Renal cortex interstitium (tissue), 15 donors: ENCODE data around the gene HAGHL. TPM values are rescaled to one million over a fixed set of nuclear protein-coding genes. Genes with fewer than 3 reads are reported as not detected.

Experiments
- DNase-seq, 11 donors: peaks; one replicate each; pipeline ENCODE4 v3.0.0-alpha.2; 2013; ENCODE audit warnings: low read depth in 9 of 11, low spot score in 4 of 11; ENCODE audit errors: extremely low read depth in 1 of 11
- long read RNA-seq, 16 experiments: transcript quantifications; one replicate each; lab custom pipeline, GENCODE V29; 2026
- polyA plus RNA-seq, 3 donors: library from polyadenylated mRNA; unstranded; fragments of 120-200 nt; gene quantifications; one replicate each; pipeline ENCODE4 v1.2.1, GENCODE V29; 2013; ENCODE audit not compliant: insufficient read length in 3 of 3

HAGHL gene, protein sequence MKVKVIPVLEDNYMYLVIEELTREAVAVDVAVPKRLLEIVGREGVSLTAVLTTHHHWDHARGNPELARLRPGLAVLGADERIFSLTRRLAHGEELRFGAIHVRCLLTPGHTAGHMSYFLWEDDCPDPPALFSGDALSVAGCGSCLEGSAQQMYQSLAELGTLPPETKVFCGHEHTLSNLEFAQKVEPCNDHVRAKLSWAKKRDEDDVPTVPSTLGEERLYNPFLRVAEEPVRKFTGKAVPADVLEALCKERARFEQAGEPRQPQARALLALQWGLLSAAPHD
- polyA plus RNA-seq: 10 to 100 TPM in 1 of 3 donors, 1 to 10 TPM in 2; 3.8 to 12.1 (median 5.1) TPM
- long read RNA-seq, donor 1, partial matches to known transcripts: 0 of 1 reads
- long read RNA-seq, donor 1, other reads (novel, unspliced or antisense): 0 of 1 reads
- long read RNA-seq, donor 2: 0 reads
- long read RNA-seq, donor 3, partial matches to known transcripts: 12 of 26 reads
- long read RNA-seq, donor 3, other reads (novel, unspliced or antisense): 12 of 26 reads
- long read RNA-seq, donor 4: 0 reads
- long read RNA-seq, donor 5: 0 reads
- long read RNA-seq, donor 6: 0 reads
- long read RNA-seq, donor 7, partial matches to known transcripts: 0 of 3 reads
- long read RNA-seq, donor 7, other reads (novel, unspliced or antisense): 0 of 3 reads
- long read RNA-seq, donor 8: 0 reads
- long read RNA-seq, donor 9: 0 reads
- long read RNA-seq, donor 10: 0 reads
- long read RNA-seq, donor 11, partial matches to known transcripts: 0 of 2 reads
- long read RNA-seq, donor 11, other reads (novel, unspliced or antisense): 0 of 2 reads
- long read RNA-seq, donor 12: 0 reads
- long read RNA-seq, donor 13: 0 reads
- long read RNA-seq, donor 14: 0 reads
- long read RNA-seq, donor 15: 0 reads
- long read RNA-seq, donor 16, partial matches to known transcripts: 16 of 53 reads
- long read RNA-seq, donor 16, other reads (novel, unspliced or antisense): 37 of 53 reads

DNA sequence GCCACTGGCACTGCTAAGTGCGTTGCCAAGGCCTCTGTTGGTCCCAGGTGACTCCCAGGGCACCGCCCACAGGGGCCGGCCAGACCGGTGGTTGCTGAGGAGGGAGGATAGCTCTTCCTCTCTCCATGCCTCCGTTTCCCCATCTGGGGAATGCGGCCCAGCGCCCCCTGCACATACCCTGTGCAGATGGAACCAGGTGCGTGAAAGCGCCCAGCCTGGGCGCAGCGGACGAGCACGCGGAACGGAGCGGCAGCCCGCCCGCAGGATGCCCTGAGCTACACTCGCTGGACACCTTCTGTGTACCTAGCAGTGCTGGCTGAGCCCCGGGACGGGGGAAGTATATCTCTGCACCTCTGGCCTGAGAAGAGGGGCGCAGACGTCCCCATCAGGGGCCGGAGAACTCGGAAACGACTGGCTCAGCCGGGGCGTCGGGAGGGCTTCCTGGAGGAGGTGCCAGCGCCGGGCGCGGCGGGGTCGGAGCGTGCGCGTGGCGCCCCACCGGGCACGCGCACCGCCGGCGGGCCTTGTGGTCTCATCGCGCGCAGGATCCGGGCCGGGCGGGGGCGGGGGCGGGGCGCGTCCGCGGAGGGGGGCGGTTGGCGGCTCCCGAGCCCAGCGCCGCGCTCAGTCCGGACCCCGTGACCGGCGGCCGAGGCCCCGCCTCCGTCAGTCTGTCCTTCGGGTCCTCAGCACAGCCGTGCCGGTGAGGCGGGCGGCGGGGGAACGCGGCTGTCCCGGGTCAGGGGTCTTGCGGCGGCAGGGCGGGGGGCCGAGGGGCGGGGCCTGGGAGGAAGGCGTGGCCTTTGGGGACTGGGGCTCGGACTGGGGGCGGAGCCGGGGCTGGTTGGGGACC lies at the start of gene HAGHL, which contains the start of gene CCDC78:
Gene HAGHL, plus strand, starts transcription at position 669 of the 853 bp plus-strand sequence. CDS start 404 bp downstream, outside the sequence.
Gene CCDC78, minus strand, starts transcription at position 6 of the 853 bp plus-strand sequence. CDS start 76 bp downstream, outside the sequence.
- DNase-seq: no peak

DNA sequence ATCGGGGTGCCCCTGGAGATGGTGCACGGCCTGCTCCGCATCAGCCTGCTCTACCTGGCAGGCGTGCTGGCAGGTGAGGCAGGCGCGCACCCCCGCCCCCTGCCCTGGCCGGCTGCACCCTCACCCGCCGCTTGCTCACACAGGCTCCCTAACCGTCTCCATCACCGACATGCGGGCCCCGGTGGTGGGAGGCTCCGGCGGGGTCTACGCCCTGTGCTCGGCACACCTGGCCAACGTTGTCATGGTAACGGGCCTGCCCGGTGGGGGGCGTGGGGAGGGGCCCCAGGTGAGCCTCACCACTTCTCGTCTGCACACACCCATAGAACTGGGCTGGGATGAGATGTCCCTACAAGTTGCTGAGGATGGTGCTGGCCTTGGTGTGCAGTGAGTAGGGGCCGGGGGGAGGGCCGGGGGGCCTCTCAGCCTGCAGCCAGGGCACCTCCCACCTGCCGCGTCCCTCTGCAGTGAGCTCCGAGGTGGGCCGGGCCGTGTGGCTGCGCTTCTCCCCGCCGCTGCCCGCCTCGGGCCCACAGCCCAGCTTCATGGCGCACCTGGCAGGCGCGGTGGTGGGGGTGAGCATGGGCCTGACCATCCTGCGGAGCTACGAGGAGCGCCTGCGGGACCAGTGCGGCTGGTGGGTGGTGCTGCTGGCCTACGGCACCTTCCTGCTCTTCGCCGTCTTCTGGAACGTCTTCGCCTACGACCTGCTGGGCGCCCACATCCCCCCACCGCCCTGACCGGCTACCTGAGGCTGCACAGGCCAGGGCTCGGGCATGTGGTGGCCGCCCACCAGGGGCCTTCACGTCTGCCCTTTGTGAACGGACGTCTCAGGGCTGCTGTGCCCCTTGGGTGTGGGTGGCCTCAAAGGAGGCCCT lies 49.4 kb upstream of the HAGHL start:
- no peak for DNase-seq

DNA sequence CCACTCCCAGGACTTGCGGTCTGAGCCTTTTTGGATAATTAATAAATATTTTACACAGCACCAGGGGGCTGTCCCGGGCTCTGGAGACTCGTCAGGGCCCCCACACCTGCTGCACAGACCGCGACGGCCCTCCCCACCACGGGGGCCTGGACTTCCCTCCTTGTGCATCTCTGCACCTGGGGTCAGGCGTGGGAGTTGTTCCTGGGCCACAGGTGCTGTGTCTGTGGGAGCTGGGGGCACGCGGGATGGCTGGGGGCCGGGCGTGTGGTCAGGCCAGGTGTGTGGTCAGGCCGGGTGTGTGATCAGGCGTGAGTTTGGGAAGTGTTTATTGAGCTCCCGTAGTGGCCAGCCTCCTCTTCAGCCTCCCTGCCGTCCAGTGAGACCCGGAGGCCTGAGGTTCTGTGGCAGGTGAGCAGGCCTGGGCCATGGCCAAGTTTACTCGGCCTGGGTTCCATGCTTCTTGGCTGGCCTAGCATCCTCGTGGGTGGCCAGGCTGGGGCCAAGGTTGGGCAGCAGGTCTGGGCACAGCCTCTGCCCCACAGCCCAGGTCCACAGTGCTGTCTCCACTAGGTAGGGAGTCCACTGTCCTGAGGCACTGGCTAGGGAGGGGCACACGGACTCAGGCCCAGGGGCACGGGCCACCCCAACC lies 48.6 kb upstream of the HAGHL start:
- DNase-seq: no peak

DNA sequence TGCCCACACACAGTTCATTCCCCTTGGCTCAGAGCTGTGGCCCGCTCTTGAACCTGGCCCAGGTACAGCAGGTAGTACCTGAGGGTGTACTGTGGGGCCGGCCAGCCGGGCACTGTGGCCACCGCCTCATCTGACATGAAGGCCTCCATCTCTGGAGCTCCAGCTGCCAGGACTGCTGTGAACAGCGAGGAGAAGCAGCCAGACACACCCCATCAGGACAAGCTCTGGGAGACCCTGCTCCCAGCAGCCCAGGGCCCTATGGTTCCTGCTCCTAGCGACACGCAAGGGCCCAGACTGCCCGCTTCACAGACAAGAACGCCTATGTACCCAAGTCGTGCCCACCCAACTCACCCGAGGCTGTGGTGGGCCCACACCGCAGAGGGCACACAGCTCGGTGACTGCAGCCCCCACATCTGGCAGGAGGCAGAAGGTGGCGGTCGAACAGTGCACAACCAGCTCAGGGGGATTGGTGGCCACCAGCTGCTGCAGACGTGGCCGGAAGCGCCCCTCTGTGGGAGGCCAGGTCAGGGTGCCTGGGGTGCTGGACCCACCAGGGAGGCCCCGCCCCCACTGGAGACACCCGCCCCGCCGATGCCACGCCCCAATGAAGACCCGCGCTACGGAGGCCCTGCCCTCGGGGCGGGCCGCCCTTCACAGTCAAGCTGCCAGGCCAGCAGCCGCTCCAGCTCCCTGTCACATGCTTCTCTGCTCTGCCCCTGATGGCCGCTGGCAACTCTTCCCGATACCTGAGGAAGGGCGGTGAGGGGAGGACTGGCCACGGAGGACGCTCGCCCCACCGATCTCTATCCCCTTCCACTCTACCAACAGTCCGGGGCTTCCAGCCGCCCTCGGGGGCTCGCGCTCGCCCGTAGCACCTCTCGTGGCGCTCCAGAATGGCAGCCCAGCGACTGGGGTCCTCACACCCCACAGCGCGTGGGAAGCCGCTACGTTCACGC lies 47.8 kb upstream of the HAGHL start:
- peak in 5 of 11 donors; percentile 33 to 61 (median 47) for DNase-seq

DNA sequence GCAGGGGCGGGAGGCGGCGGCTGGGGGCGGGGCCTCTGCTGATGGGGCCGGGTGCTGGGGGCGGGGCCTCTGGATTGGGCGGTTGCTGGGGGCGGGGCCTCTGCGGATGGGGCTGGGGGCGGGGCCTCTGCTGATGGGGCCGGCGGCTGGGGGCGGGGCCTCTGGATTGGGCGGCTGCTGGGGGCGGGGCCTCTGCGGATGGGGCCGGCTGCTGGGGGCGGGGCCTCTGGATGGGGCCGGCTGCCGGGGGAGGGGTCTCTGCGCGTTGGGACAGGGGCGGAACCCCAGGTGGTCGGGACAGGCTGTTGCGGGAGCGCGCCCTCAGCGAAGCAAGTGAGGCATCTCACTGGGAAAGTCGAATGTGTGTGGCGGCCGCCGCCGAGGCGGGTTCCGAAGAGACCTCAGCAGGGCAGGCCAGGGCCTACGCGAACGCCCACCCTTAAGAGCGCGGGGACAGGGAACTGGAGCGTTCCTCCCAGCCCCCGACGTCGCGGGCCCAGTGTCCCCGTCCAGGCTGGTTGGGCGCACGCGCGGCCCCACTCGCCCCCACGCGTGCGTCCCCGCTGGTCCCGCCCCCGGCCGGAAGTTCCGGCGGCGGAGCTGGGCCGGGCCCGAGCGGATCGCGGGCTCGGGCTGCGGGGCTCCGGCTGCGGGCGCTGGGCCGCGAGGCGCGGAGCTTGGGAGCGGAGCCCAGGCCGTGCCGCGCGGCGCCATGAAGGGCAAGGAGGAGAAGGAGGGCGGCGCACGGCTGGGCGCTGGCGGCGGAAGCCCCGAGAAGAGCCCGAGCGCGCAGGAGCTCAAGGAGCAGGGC lies 46.9 kb upstream of the HAGHL start, which contains the start of gene STUB1:
Gene STUB1, plus strand, starts transcription at position 597 of the 811 bp plus-strand sequence. Its CDS starts 116 bp downstream, at position 713.
- DNase-seq: peak in 10 of 11 donors; percentile 47 to 83 (median 72)

DNA sequence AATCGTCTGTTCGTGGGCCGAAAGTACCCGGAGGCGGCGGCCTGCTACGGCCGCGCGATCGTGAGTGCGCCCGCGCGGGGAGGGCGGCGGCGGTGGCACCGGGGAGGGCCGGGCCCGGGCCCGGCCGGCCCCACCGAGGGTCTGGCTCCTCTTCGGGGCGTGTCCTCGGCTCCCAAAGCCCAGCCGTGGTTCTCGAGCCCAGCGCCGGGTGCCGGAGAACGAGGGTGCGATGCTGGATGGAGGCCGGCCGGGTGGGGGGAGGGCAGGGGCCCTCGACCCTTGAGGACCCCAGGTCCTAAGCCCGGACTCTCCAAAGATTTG lies 46.3 kb upstream of the HAGHL start:
- DNase-seq: no peak

DNA sequence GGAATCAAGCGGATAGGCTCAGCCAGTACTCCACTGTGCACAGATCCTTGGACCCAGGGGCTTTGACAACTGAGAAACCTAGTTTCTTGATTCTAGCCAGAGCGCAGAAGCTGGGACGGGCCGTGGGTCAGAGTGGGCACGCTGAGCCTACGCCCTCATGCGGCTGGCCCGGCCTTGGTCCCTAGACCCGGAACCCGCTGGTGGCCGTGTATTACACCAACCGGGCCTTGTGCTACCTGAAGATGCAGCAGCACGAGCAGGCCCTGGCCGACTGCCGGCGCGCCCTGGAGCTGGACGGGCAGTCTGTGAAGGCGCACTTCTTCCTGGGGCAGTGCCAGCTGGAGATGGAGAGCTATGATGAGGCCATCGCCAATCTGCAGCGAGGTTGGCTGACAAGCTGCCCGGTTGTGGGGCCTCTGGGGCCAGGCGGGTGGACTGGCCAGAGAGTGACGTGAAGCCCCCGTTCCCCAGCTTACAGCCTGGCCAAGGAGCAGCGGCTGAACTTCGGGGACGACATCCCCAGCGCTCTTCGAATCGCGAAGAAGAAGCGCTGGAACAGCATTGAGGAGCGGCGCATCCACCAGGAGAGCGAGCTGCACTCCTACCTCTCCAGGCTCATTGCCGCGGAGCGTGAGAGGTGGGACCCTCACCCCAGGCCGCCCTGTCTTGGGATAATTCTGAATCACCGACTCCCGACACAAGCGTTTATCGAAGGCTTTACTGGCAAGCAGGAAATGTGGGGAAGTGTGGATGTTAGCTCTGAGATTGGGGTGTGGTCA lies 45.8 kb upstream of the HAGHL start:
- DNase-seq: no peak

DNA sequence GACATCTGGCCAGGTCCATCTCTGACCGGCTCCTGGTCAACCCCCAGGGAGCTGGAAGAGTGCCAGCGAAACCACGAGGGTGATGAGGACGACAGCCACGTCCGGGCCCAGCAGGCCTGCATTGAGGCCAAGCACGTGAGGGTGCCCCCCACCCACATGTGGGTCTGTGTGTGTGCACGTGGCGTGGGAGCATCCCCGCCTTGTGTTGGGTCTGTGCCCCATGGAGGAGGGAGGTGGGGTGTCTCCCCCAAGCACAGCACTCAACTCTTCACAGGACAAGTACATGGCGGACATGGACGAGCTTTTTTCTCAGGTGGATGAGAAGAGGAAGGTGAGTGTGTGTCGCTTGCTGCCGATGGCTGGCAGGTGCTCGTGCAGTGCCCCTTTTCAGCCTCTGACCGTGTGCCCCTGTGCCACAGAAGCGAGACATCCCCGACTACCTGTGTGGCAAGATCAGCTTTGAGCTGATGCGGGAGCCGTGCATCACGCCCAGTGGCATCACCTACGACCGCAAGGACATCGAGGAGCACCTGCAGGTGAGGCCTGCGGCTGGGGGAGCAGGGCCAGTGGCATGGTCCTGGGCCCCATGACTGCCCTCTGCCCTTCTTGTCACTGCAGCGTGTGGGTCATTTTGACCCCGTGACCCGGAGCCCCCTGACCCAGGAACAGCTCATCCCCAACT lies 45.0 kb upstream of the HAGHL start:
- no peak for DNase-seq

DNA sequence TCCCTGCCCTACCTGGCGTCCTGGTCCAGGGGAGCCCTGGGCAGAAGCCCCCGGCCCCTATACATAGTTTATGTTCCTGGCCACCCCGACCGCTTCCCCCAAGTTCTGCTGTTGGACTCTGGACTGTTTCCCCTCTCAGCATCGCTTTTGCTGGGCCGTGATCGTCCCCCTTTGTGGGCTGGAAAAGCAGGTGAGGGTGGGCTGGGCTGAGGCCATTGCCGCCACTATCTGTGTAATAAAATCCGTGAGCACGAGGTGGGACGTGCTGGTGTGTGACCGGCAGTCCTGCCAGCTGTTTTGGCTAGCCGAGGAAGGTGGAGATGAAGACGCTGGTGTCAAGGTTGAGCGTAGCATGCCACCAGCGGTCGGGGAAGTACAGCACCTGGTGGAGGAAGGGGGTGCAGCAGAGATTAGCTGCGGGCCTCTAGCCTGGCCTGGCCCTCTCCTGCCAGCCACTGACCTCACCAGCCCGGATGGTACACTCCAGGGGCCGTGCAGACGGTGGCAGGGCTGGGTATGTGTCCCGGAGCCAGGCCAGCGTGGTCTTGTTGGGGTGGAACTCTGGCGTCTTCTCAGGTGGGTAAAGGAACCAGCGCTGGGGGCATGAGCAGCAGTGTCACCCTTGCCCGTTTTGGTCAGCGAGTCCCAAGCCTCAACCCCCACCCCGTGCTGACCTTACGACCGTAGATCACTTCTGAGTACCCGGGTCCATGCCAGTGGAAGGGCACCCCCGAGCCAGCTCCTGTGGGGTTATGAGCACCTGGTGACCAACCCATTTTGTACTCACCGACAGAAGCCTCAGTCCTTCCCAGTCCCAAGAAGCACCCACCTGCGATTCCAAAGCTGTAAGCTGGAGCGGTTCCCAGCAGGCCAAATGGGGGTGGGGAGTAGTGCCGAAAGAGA lies 44.2 kb upstream of the HAGHL start:
- no peak for DNase-seq

DNA sequence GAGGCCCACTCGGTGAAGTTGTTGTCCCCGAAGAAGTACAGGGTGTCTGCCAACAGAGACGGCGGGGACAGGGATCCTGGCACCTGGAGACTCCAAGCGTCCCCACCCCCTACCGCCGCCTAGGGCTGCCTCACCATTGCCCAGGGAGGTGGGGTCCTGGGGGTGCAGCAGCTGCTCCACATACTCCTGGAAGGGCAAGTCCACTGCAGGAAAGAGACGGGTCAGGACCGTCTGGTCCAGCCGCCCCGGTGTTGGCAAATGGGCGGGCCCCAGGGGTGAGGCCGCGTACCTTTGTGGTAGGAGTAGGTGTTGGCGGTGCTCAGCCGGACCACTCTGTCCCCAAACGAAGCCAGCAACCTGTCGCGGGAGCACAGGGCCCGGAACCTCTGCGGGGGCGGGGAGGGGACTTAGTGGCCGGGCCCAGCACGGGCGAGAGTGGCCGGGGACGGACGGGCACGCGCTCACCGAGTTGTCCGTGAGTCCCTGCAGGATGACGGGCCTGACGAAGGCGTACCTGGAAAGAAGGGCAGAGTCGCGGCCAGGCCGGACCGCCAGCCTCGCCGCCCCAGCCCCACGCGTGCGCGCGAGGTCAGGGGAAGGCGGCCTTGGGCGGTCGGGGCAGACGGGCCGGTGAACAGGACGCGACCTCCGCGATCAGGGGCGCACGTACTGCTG lies 43.4 kb upstream of the HAGHL start:
- DNase-seq: no peak

DNA sequence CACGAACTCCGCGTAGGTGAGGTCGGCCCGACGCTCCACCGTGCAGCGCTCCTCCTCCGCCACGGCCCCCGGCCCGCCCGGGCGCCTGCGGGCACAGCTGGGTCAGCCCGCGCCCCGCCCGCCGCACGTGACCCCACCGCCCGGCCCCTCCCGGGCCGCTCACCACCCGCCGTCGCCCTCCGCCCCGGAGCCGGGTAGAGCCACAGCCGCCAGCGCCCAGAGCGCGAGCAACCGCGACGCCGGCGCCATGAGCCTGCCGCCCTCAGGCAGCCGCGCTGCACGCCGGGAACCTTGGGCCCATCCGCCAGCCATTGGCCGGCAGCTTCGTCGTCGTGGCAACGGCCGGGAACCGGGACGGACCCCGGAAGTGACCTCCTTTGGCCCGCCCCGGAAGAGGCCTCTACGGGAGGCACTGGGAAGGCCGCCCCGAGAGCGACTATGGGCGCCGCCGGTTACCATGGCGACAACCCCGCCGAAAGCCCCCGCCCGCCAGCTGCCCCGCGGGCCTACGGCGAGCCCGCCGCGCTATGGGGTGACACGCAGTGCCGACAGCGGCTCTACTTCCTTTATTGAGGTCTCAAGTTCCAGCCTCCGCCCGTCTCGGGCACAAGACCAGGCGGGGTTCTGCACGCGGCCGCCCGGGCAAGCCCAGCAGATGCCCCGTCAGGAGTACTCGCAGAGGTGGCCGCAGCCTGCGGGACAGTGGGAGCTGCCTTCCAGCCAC lies 42.7 kb upstream of the HAGHL start, which contains the start of gene JMJD8:
Gene JMJD8, minus strand, starts transcription at position 264 of the 724 bp plus-strand sequence. Its CDS starts 15 bp downstream, at position 249.
- peak; percentile 80 to 94 (median 91) for DNase-seq
